Measurements from ENCODE around the gene CARS1. TPM values are rescaled to one million over a fixed set of nuclear protein-coding genes. Genes with fewer than 3 reads are reported as not detected.

CARS1 gene
- total and polyA plus RNA-seq, 2 experiments from 2014 or later, result 72.9 to 95.9 TPM

DNA sequence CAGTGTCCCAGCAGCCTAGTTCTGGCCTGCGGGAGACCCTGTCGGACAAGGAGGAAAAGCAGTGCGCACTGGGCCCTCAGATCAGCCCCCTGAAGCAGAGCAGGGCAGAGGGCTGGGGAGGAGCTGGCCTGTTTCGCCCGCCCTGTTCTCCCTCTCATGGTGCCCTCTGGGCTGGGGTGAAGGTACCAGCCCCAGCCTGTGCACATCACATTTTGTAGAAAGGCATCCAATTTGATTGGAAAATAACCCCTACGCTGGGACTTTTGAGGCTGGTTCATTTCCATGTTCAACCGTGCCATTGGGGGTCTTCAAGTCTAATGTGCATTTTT lies 64.3 kb downstream of the CARS1 start:
- DNase-seq (ENCODE audit: low spot score), result no peak
- peak overlapping the region; percentile 95 for H3K4me3 Mint-ChIP-seq
- peaks cover 8% of the 10 kb centered on the region for H3K27me3 Mint-ChIP-seq (ENCODE audit: insufficient read depth, low read depth, poor library complexity)

More for the DNA sequence above, 64.3 kb downstream of the CARS1 start:
- peak overlapping the region; percentile 93 for H3K27ac ChIP-seq (ENCODE audit: low read depth)
- H3K4me1 ChIP-seq (ENCODE audit: insufficient read depth), result peaks cover 37% of the 10 kb centered on the region
- peak; percentile 33; the same call in 2 of the 3 replicates for ATAC-seq
- no peak for TF ChIP-seq CREB1 (CRISPR knock-in tag; IDR thresholded peaks at IDR 0.05; ENCODE audit: low read depth)
- TF ChIP-seq ZNF331 (CRISPR knock-in tag; IDR thresholded peaks at IDR 0.05; ENCODE audit: low read depth), result no peak
- TF ChIP-seq, protein P1, sequence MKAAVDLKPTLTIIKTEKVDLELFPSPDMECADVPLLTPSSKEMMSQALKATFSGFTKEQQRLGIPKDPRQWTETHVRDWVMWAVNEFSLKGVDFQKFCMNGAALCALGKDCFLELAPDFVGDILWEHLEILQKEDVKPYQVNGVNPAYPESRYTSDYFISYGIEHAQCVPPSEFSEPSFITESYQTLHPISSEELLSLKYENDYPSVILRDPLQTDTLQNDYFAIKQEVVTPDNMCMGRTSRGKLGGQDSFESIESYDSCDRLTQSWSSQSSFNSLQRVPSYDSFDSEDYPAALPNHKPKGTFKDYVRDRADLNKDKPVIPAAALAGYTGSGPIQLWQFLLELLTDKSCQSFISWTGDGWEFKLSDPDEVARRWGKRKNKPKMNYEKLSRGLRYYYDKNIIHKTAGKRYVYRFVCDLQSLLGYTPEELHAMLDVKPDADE (IDR thresholded peaks at IDR 0.05), result no peak
- TF ChIP-seq, protein P2, sequence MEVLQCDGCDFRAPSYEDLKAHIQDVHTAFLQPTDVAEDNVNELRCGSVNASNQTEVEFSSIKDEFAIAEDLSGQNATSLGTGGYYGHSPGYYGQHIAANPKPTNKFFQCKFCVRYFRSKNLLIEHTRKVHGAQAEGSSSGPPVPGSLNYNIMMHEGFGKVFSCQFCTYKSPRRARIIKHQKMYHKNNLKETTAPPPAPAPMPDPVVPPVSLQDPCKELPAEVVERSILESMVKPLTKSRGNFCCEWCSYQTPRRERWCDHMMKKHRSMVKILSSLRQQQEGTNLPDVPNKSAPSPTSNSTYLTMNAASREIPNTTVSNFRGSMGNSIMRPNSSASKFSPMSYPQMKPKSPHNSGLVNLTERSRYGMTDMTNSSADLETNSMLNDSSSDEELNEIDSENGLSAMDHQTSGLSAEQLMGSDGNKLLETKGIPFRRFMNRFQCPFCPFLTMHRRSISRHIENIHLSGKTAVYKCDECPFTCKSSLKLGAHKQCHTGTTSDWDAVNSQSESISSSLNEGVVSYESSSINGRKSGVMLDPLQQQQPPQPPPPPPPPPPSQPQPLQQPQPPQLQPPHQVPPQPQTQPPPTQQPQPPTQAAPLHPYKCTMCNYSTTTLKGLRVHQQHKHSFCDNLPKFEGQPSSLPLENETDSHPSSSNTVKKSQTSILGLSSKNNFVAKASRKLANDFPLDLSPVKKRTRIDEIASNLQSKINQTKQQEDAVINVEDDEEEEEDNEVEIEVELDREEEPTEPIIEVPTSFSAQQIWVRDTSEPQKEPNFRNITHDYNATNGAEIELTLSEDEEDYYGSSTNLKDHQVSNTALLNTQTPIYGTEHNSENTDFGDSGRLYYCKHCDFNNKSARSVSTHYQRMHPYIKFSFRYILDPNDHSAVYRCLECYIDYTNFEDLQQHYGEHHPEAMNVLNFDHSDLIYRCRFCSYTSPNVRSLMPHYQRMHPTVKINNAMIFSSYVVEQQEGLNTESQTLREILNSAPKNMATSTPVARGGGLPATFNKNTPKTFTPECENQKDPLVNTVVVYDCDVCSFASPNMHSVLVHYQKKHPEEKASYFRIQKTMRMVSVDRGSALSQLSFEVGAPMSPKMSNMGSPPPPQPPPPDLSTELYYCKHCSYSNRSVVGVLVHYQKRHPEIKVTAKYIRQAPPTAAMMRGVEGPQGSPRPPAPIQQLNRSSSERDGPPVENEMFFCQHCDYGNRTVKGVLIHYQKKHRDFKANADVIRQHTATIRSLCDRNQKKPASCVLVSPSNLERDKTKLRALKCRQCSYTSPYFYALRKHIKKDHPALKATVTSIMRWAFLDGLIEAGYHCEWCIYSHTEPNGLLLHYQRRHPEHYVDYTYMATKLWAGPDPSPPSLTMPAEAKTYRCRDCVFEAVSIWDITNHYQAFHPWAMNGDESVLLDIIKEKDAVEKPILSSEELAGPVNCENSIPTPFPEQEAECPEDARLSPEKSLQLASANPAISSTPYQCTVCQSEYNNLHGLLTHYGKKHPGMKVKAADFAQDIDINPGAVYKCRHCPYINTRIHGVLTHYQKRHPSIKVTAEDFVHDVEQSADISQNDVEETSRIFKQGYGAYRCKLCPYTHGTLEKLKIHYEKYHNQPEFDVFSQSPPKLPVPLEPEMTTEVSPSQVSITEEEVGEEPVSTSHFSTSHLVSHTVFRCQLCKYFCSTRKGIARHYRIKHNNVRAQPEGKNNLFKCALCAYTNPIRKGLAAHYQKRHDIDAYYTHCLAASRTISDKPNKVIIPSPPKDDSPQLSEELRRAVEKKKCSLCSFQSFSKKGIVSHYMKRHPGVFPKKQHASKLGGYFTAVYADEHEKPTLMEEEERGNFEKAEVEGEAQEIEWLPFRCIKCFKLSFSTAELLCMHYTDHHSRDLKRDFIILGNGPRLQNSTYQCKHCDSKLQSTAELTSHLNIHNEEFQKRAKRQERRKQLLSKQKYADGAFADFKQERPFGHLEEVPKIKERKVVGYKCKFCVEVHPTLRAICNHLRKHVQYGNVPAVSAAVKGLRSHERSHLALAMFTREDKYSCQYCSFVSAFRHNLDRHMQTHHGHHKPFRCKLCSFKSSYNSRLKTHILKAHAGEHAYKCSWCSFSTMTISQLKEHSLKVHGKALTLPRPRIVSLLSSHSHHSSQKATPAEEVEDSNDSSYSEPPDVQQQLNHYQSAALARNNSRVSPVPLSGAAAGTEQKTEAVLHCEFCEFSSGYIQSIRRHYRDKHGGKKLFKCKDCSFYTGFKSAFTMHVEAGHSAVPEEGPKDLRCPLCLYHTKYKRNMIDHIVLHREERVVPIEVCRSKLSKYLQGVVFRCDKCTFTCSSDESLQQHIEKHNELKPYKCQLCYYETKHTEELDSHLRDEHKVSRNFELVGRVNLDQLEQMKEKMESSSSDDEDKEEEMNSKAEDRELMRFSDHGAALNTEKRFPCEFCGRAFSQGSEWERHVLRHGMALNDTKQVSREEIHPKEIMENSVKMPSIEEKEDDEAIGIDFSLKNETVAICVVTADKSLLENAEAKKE (CRISPR knock-in tag; IDR thresholded peaks at IDR 0.05), result no peak
- no peak for TF ChIP-seq STAT1 (IDR thresholded peaks at IDR 0.05; ENCODE audit: unreplicated experiment)
- TF ChIP-seq, protein P3, sequence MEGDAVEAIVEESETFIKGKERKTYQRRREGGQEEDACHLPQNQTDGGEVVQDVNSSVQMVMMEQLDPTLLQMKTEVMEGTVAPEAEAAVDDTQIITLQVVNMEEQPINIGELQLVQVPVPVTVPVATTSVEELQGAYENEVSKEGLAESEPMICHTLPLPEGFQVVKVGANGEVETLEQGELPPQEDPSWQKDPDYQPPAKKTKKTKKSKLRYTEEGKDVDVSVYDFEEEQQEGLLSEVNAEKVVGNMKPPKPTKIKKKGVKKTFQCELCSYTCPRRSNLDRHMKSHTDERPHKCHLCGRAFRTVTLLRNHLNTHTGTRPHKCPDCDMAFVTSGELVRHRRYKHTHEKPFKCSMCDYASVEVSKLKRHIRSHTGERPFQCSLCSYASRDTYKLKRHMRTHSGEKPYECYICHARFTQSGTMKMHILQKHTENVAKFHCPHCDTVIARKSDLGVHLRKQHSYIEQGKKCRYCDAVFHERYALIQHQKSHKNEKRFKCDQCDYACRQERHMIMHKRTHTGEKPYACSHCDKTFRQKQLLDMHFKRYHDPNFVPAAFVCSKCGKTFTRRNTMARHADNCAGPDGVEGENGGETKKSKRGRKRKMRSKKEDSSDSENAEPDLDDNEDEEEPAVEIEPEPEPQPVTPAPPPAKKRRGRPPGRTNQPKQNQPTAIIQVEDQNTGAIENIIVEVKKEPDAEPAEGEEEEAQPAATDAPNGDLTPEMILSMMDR (conservative IDR thresholded peaks at IDR 0.05; ENCODE audit: low read depth in 2 of 2), result no peak
- TF ChIP-seq EZH2 (IDR thresholded peaks at IDR 0.05; ENCODE audit: low read depth, unreplicated experiment), result no peak
- no peak for TF ChIP-seq POLR2AphosphoS5 (IDR thresholded peaks at IDR 0.05; ENCODE audit: low read depth)
- no peak for TF ChIP-seq EZH2phosphoT487 (IDR thresholded peaks at IDR 0.05; ENCODE audit: unreplicated experiment)
- TF ChIP-seq ZNF114 (CRISPR knock-in tag; IDR thresholded peaks at IDR 0.05), result no peak
- TF ChIP-seq, protein P4, sequence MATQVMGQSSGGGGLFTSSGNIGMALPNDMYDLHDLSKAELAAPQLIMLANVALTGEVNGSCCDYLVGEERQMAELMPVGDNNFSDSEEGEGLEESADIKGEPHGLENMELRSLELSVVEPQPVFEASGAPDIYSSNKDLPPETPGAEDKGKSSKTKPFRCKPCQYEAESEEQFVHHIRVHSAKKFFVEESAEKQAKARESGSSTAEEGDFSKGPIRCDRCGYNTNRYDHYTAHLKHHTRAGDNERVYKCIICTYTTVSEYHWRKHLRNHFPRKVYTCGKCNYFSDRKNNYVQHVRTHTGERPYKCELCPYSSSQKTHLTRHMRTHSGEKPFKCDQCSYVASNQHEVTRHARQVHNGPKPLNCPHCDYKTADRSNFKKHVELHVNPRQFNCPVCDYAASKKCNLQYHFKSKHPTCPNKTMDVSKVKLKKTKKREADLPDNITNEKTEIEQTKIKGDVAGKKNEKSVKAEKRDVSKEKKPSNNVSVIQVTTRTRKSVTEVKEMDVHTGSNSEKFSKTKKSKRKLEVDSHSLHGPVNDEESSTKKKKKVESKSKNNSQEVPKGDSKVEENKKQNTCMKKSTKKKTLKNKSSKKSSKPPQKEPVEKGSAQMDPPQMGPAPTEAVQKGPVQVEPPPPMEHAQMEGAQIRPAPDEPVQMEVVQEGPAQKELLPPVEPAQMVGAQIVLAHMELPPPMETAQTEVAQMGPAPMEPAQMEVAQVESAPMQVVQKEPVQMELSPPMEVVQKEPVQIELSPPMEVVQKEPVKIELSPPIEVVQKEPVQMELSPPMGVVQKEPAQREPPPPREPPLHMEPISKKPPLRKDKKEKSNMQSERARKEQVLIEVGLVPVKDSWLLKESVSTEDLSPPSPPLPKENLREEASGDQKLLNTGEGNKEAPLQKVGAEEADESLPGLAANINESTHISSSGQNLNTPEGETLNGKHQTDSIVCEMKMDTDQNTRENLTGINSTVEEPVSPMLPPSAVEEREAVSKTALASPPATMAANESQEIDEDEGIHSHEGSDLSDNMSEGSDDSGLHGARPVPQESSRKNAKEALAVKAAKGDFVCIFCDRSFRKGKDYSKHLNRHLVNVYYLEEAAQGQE (IDR thresholded peaks at IDR 0.05; ENCODE audit: unreplicated experiment), result no peak
- no peak for TF ChIP-seq NANOG (IDR thresholded peaks at IDR 0.05; ENCODE audit: borderline replicate concordance)
- no peak for TF ChIP-seq JUNB (IDR thresholded peaks at IDR 0.05; ENCODE audit: unreplicated experiment)
- peaks cover 19% of the 10 kb centered on the region for H3F3A ChIP-seq (replicated peaks; ENCODE audit: low read depth)
- Mint-ChIP-seq H3K27ac (peak overlapping the region; percentile 98), H3K4me1 (peaks cover 26% of the 10 kb centered on the region), H3K9me3 (no peaks in the 10 kb centered on the region), H3K36me3 (ENCODE audit: low read depth) (peaks cover 8% of the 10 kb centered on the region)
- peak overlapping the region; percentile 93 for H3K4me2 ChIP-seq
- no peaks in the 10 kb centered on the region for H3K9me2 ChIP-seq (ENCODE audit: insufficient read depth)
- H4K20me1 ChIP-seq (replicated peaks; ENCODE audit: insufficient read depth), result peaks cover 31% of the 10 kb centered on the region
- H3K4me3 ChIP-seq, result peak overlapping the region; percentile 99
- H3K79me2 ChIP-seq (replicated peaks; ENCODE audit: insufficient read depth), result peaks cover 38% of the 10 kb centered on the region
- H3K27me3 ChIP-seq (ENCODE audit: insufficient read depth), result no peaks in the 10 kb centered on the region
- H3K36me3 ChIP-seq (ENCODE audit: insufficient read depth), result no peaks in the 10 kb centered on the region
- peak overlapping the region; percentile 84 for H2AFZ ChIP-seq

Measured in GM23338 (cell line).